Parathyroid adenoma (tissue), 2 donors: Measurements from ENCODE around the gene ACSL6.

ENCODE experiments used
- H2AFZ ChIP-seq: fragments of 300-600 bp; sonication (generic); one replicate; pipeline ENCODE4 v1.7.0; 2017; ENCODE audit warnings: antibody characterized with exemption, mild to moderate bottlenecking
- H3K27ac ChIP-seq: fragments of 300-600 bp; sonication (generic); one replicate; pipeline ENCODE4 v1.7.0; 2017
- H3K27me3 ChIP-seq: fragments of 300-600 bp; sonication (generic); one replicate; pipeline ENCODE4 v1.7.0; 2017; ENCODE audit warnings: low read length; ENCODE audit not compliant: control insufficient read depth, insufficient read depth
- H3K36me3 ChIP-seq: fragments of 300-600 bp; sonication (generic); one replicate; pipeline ENCODE4 v1.7.0; 2017; ENCODE audit warnings: low read length; ENCODE audit not compliant: control insufficient read depth, insufficient read depth
- H3K4me1 ChIP-seq: fragments of 300-600 bp; sonication (generic); one replicate; pipeline ENCODE4 v1.7.0; 2017; ENCODE audit warnings: control low read depth
- H3K4me2 ChIP-seq: fragments of 300-600 bp; sonication (generic); one replicate; pipeline ENCODE4 v1.7.0; 2017; ENCODE audit warnings: low read length
- H3K4me3 ChIP-seq: fragments of 300-600 bp; sonication (generic); one replicate; pipeline ENCODE4 v1.7.0; 2017; ENCODE audit warnings: low read depth, low read length
- H3K79me2 ChIP-seq: fragments of 300-600 bp; sonication (generic); one replicate; pipeline ENCODE4 v1.7.0; 2017; ENCODE audit warnings: control low read depth
- H3K9ac ChIP-seq: fragments of 300-600 bp; sonication (generic); one replicate; pipeline ENCODE4 v1.7.0; 2017; ENCODE audit warnings: mild to moderate bottlenecking
- H3K9me3 ChIP-seq: fragments of 300-600 bp; sonication (generic); one replicate; pipeline ENCODE4 v1.7.0; 2017; ENCODE audit warnings: low read length; ENCODE audit not compliant: control insufficient read depth
- TF ChIP-seq, protein P1 (sequence below): fragments of 300-600 bp; sonication (generic); IDR thresholded peaks from one replicate; pipeline ENCODE4 v1.7.0; 2017; ENCODE audit warnings: antibody characterized with exemption, mild to moderate bottlenecking
- donor health status: primary hyperparathyroidism.

ACSL6 gene

DNA sequence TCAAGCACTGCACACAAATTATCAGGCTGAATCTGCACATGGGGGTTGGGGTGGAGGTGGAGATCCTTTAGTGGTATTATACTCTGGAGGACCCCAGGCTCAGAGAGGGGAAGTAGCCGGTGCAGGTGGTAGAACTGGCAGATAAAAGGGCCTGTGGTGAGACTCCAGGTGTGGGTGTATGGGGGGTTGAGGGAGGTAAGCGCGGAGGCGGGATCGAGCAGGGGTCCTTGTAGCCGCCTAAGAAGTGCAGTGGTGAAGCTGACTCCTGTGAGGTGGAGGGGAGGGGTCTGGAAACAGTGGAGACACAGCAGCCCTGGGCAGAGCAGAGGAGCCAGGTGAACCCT is 841 bp downstream of the ACSL6 start:
- TF ChIP-seq, protein P1, sequence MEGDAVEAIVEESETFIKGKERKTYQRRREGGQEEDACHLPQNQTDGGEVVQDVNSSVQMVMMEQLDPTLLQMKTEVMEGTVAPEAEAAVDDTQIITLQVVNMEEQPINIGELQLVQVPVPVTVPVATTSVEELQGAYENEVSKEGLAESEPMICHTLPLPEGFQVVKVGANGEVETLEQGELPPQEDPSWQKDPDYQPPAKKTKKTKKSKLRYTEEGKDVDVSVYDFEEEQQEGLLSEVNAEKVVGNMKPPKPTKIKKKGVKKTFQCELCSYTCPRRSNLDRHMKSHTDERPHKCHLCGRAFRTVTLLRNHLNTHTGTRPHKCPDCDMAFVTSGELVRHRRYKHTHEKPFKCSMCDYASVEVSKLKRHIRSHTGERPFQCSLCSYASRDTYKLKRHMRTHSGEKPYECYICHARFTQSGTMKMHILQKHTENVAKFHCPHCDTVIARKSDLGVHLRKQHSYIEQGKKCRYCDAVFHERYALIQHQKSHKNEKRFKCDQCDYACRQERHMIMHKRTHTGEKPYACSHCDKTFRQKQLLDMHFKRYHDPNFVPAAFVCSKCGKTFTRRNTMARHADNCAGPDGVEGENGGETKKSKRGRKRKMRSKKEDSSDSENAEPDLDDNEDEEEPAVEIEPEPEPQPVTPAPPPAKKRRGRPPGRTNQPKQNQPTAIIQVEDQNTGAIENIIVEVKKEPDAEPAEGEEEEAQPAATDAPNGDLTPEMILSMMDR = no peak
- H3K4me3 ChIP-seq = peak overlapping the region; percentile 58
- H3K79me2 ChIP-seq = peaks cover 14% of the 10 kb centered on the region
- H3K9me3 ChIP-seq = no peaks in the 10 kb centered on the region
- no peaks in the 10 kb centered on the region for H3K36me3 ChIP-seq
- H3K4me2 ChIP-seq = peak overlapping the region; percentile 82
- H3K27ac ChIP-seq = peak overlapping the region; percentile 43
- no peaks in the 10 kb centered on the region for H3K27me3 ChIP-seq
- peak overlapping the region; percentile 95 for H2AFZ ChIP-seq
- no peak overlapping the region for H3K9ac ChIP-seq
- H3K4me1 ChIP-seq = peaks cover 20% of the 10 kb centered on the region

DNA sequence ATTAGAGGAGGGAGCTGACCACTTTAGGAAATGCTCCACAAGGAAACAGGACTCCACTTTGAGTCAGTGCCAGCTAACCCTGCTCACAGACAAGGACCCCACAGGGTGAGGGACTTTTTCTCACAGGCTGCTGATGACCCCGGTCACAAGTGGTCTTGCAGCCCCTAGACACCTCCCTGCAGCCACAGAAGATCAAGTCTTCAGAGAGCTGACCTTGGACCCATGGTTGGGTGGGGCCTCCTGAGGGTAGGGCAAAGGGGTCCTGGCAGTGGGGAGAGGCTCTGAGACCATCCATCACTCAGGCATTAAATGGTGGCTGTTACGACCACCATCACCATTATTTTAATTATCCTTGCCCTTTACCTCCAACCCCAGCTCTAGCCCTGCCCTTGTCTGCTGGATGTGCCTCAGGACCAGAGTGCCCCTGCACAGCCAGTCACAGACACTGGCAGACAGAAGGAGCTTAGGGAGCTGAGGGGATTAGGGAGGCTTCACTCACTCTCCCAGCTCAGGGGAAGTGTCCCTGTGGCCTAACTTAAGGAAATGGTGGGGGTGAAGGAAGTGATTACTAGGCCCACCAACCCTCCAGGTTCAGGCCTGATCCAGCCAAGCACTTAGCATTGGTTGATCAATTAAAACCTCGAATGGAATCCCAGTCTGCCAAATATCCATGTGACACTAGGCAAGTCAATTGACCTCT is 1.6 kb downstream of the ACSL6 start:
- Histone ChIP-seq H3K27me3 (no peaks in the 10 kb centered on the region), H3K36me3 (no peaks in the 10 kb centered on the region), H3K27ac (no peak overlapping the region), H2AFZ (peak overlapping the region; percentile 95), H3K9ac (no peak overlapping the region), H3K79me2 (peaks cover 18% of the 10 kb centered on the region), H3K4me2 (no peak overlapping the region), H3K9me3 (no peaks in the 10 kb centered on the region), H3K4me3 (no peak overlapping the region), H3K4me1 (peaks cover 20% of the 10 kb centered on the region)
- TF ChIP-seq, protein P1 = no peak

DNA sequence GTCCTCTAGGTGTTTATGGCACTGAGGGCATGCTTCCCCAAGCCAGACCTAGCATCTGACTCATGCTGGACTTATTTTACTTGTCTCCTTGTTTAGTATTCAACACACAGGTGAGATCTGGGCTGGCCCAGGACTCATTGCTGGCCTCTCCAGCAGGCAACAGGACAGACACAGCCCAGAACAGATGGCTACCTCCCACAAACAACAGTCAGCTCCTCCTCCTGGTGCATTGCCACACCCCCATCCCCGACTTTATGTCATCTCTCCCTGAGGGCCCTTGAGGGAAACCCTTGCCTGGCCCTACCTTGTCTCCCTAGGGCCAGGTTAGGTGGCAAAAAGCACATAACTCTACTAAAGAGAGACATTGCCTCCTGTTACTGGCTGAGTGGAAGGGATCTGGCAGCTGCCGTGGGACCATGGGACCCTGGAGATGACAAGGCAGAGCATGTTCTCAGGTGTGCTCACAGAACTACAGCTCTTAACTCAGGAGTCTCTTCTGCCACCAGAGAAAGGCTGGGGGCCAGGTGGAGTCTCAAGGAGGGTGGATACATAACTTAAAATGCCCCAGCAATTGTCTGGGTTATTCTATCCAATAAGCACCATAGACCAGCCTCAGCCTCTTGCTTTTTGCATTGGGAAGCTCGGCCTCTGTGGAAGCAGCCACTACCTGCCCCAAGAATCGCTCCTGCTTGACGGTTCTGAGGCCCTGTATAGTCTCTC is 2.3 kb downstream of the ACSL6 start:
- H2AFZ ChIP-seq = peak overlapping the region; percentile 5
- H3K36me3 ChIP-seq = no peaks in the 10 kb centered on the region
- no peak overlapping the region for H3K4me3 ChIP-seq
- no peaks in the 10 kb centered on the region for H3K9me3 ChIP-seq
- no peaks in the 10 kb centered on the region for H3K27me3 ChIP-seq
- H3K4me2 ChIP-seq = no peak overlapping the region
- H3K9ac ChIP-seq = no peak overlapping the region
- peaks cover 21% of the 10 kb centered on the region for H3K79me2 ChIP-seq
- H3K27ac ChIP-seq = peak overlapping the region; percentile 2
- TF ChIP-seq, protein P1 = no peak
- H3K4me1 ChIP-seq = peaks cover 20% of the 10 kb centered on the region

DNA sequence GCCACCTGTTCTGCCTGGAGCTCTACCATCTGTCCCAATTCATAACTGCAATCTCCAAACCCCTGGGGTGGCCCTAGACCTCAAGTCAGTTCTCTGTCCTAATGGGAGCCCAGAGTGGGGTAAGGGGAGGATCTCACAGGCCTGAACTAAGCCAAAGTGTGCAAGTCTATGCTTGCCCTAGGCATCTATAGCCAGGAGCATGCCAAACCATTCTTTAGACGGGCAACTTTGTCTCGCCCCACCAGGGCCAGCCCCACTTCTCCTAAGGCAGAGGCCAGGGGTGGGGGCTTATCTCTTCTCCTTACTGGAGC is 3.3 kb downstream of the ACSL6 start:
- H3K4me2 ChIP-seq = no peak overlapping the region
- no peaks in the 10 kb centered on the region for H3K9me3 ChIP-seq
- H2AFZ ChIP-seq = no peak overlapping the region
- no peaks in the 10 kb centered on the region for H3K36me3 ChIP-seq
- no peak overlapping the region for H3K27ac ChIP-seq
- no peaks in the 10 kb centered on the region for H3K27me3 ChIP-seq
- H3K4me1 ChIP-seq = peaks cover 20% of the 10 kb centered on the region
- H3K79me2 ChIP-seq = peaks cover 21% of the 10 kb centered on the region
- TF ChIP-seq, protein P1 = no peak
- no peak overlapping the region for H3K9ac ChIP-seq
- no peak overlapping the region for H3K4me3 ChIP-seq
